ELR (cell line): Measurements from ENCODE around the gene ARFIP2.

Experiments used
- DNase-seq: peaks from one replicate; pipeline ENCODE4 v3.0.0-alpha.2; 2015; ENCODE audit warnings: low read depth

Gene ARFIP2

DNA sequence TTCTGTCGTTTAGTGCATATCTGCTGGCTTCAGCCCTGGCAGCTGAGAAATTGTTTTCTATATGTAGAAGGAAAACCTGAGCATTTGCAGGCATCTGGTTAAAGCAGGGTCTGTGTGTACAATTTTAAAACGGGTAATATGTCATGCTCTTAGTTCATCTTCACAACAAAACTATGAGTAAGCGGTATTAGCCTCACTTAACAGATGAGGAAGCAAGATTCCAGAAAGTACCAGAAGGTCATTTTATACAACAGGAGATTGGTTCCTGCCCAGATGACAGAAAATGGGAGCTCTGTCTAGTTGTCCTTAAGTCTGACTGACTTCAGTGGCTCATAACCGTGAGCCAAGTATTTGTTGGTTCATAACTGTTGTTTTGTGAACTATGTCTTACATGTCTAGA, 1.3 kb upstream of the ARFIP2 start:
- DNase-seq: no peak

DNA sequence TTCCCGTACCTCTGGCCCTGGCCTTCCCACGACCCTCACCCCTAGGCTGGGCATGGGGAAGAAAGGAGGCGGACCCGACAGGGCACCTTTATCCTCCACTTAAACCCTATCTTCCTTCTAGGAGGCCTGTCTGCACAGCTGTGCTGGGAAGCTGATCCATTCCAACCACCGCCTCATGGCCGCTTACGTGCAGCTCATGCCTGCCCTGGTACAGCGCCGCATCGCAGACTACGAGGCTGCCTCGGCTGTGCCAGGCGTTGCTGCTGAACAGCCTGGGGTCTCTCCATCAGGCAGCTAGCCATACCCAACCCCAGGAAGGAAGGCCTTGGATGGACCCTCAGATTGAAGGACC, 769 bp upstream of the ARFIP2 start:
- DNase-seq: no peak

- DNase-seq: peak; percentile 3
These were observed 724 bp downstream of the ARFIP2 start for GRCh38 chr11:6480299-6480914.

DNA sequence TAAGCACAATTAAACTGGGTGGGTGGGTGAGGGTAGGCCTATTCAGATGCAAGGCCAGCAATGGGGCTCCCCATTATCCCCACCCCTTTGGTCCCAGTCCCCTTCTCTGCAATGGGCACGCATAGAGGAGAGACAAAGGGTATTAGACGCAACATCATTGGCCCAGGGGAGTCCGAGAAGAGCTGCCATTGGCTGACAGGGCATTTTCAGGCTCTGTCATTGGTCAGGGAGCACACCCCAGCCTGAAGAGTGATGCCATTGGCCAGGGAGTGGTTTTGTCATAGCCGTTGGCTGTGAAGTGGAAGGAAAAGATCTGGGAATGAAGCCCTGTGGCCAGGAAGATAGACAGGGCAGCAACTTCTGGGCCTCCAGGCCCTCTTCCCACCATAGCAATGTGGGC, 4.6 kb downstream of the ARFIP2 start:
- DNase-seq: no peak

- no peak for DNase-seq
These were observed 5.2 kb downstream of the ARFIP2 start for GRCh38 chr11:6475936-6476335.

DNA sequence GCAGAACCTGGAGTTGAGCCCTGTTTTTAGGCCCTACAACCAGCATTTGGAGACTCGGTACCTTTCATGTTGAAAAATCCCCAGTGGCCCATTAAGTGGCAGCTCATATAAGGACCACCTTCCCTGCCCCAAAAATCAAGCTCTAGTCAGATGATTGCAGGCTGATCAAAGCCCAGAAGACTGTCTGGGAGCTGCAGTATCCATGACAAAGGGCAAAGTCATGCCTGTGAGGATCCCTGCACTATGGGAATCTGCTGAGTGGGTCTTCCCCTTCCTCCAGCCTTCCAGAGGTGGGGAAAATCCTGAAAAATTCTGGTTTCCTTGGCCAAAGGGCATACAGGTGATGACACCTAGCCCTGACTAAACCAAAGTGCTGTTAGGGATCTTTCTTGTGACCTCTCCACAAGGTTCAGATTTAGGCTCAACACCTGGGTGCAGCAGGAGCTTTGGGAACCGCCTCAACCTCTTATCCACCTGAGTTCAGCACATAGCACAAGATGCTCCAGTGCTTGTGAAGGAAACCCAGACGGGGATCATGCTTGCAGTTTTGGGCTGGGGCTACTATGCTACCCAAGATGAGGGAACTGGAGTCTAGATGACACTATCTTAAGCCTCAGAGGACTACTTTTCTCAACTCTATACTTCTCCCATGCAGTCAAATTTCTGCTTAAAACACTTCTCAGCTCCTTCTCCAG, 6.2 kb downstream of the ARFIP2 start:
- peak; percentile 25 for DNase-seq

DNA sequence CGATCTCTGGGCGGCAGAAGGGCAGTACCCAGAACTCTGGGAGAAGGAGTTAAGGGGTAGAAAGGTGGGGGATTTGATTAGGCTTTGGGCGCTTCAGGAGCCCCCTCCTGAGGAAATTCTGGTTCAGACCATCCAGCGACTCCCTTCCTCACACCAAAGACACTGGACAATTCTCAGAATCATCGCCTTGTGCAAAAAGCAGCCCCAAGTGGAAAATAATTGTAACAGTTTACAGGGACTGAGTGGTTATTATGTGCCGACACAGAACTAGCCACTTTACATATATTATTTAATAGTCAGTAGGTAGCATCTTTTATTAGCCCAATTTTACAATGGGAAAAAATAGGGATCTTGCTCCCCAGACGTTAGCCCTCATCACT, 6.7 kb downstream of the ARFIP2 start:
- no peak for DNase-seq

DNA sequence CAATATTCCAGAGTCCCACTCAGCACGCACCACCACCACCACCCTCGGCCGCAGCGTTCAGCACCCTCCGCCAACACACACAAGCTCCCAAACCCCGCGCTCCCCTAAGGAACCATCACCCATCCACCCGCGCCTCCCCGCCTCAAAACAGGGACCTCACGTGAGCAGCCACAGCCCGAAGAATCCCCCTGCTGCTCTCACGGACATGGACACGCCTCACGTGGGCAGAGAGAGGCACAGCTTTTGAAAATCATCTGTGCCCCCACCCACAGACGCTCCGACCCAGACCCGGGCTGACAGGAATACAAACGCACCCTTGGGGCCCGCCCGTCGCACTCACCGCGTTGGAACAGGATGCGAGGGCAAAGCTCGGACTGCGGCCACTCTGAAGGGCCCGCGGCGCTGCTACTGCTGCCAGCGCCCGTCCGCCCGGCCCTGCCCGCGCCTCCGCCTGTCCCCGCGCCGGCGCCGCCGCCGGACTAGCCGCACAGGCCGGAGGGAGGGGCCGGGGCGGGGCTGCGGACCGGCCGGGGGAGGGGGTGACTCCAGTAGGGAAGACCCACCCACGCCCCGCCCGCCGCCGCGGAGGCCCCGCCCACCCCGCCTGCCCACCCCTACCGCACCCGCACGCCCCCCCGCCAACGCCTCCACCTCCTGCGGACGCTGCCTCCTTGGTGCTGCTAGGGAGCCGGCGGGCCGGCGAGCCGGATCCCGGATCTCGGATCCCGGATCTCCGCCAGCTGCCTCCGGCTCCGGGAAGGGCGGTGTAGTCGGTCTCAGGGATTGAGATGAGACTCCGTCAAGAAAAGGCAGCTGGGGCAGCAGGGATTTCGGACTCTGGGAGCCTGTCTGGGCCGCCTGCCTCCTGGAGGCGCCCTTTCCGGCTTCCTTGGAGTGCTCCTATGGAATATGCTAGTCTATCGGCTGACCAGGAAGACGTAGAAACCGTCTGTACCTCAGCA, 7.4 kb downstream of the ARFIP2 start, which contains the start of gene TRIM3:
Gene TRIM3, minus strand, starts transcription at position 491 of the 962 bp plus-strand sequence. CDS start 8,246 bp downstream, outside the sequence.
- DNase-seq: peak; percentile 88

GRCh38 chr11:6472934-6473333, 8.2 kb downstream of the ARFIP2 start:
- DNase-seq: no peak

GRCh38 chr11:6469599-6469998, 11.5 kb downstream of the ARFIP2 start:
- DNase-seq: no peak

DNA sequence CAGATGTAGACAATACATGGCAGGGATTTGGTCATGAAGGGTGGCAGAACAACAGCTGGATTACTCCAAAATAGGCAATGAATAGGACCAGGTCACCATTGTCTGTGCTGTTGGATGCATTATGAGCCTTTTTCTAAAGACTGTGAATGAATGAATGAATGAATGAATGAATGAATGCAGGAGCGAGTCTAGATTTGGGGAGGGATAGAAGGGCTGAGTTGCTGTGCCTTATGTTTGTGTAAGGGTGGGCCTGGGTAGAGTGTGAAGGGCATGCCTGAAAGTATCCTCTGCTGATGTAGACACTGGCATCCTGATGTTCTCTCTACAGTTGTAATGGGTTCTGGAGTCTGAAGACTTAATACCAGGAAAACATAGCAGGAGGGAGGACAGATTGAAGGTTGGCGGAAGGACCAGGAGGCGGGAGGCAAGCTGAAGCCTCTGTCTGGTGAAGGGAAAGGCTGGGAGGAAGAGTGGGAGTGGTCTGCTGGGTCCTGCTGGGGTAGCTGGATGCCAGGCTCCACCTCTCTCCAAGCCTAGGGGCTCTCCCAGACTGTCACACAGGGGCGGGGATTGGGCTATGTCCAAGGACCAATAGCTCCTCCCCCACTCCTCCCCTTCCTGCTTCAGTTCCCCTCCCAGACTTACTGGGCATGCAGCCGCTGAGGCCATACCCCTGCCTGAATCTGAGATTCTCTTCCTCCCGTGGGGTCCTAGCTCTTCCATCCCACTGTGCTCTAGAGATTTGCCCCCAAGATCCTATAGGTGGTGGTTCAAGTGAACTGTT, 12.2 kb downstream of the ARFIP2 start:
- peak; percentile 42 for DNase-seq

DNA sequence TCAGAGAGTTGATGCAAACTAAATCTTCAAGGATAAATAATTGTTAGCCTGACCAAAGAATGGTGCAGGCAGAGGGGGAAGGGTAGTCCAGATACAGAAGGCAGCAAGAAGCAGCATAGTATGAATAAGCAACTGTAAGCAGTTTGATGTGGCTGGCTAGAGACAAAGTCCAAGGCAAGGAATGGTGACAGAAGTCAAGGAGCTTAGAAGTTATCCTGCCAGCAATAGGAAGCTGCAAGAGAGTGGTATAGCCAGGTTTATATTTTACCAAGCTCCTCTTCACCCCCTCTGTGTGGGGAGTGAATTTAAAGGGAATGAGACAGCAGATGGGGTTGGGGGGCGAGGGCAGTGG, 22.1 kb downstream of the ARFIP2 start:
- DNase-seq: no peak

DNA sequence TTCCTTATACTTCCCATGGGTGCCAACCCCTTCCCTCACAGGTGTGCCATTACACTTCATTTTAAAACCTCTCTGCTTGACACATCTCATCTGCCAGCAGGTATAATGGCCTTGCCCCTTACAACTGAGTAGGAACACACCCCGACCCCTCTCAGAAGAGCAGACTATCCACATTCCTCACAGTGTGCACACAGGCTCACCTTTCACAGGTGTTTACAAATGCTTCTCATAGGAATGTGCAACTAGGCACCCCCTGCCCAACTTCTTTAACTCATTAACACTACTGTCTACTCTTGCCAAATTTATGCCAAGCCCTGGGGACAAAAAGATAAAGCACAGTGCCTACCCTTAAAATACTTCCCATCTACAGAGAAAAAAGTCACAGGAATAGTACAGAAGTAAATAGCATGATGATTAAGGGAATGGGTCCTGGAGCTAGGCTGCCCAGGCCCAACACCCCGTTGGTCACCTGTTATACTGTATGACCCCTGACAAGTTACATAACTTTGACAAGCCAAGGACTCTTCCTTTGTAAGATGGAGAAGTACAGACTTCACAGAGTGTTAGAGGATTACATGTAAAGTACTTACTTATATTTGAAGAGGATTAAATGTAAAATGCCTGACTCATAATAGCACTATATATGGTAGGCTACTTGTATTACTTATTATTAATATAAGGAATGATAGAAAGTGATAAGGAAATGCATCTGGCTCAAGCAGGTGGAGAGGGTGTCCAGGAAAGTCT, 22.6 kb downstream of the ARFIP2 start:
- DNase-seq: no peak

DNA sequence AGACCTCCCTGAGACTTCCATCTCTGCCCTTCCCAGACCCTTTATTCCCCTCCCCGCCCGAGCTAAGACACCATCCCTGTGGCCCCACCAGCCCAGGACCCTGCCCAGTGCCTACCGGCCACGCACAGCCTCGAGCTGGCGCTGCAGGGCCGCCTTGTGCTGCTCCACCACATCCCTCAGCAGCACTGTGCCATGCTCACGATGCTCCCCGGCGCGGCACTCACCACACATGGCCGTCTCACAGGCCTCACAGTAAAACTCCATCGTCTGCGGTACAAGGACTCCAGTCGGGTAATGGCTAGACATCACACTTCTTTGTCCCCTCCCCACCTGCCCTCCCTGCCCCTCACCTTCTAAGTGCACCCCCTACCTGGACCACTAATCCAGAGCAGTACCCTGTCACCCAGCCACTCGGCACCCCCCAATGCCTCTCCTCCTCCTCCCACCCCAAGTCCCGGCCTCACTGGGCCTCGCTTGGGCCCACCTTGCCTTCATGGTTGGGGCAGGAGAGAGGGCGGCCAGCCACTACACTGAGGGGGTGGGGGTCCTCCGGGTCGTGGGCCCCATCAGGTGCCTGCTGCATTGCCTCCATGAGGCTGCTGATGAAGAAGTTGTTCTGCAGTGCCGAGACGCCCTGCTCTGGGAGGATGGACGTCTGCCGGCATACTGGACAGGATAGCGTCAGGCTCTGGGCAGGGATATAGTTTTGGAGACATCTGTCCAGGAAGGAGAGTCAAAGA, 23.4 kb downstream of the ARFIP2 start:
- no peak for DNase-seq

GRCh38 chr11:6456361-6457073, 24.6 kb downstream of the ARFIP2 start:
- DNase-seq: no peak

DNA sequence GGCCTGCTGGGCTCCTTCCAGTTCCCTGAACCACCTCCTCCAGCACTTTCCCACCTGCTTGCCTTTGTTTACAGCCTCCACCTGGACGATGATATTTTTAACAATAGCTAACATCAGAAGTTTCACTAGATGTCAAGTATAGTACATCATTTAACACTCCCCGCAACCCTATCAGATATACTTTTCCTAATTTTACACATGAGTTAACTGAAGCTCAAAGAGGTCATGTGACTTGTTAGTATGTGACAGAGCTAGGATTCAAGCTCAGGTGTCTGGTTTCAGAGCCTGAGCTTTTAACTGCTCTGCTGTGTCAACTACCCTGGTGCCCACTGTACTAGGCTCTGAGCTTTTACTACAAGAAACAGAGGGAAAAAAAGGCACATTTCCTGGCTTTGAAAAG, 26.1 kb downstream of the ARFIP2 start:
- no peak for DNase-seq

DNA sequence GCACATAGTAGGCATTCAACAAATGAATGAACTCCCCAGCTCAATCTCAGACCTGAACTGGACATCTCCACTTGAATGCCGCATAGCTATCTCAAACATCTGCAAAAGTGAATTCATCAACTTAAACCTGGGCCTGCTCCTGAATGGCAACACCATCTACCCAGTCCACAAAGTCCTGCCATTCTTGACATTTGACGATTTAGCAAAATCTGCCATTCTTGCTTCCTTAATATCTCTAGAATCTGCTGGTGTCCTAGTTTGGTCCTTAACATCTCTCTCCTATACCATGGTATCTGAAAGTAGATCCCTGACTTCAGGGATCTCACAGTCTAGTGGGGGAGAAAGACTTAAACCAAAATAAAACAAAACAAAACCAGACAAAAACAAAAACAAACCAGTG, 28.0 kb downstream of the ARFIP2 start:
- no peak for DNase-seq

DNA sequence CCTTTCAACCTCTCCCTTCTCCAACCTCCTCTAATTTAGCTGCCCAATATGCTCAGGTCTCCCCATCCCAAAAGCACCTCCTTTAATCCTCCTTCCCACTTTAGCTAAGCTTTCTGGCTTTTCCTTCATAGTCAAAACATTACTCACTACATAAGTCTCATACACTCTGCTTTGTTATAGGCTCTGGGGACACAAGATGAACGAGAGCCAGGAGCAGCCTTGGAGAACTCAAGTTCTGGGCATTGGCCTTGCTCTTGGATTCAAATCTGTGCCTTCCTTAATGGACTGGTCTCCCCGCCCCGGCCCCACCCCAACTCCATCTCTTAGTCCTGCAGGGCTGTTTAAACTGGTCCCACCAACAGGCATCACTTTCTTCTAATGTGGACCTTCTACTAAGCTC, 28.9 kb downstream of the ARFIP2 start:
- DNase-seq: no peak

GRCh38 chr11:6448574-6448973, 32.6 kb downstream of the ARFIP2 start:
- DNase-seq: no peak
